Measurements from ENCODE around the gene FCGR2B.
"Not testable (repeated sequence)": the region's sequence is repeated elsewhere in the genome, so short reads cannot be mapped to it uniquely, and the experiment has no call there.

DNA sequence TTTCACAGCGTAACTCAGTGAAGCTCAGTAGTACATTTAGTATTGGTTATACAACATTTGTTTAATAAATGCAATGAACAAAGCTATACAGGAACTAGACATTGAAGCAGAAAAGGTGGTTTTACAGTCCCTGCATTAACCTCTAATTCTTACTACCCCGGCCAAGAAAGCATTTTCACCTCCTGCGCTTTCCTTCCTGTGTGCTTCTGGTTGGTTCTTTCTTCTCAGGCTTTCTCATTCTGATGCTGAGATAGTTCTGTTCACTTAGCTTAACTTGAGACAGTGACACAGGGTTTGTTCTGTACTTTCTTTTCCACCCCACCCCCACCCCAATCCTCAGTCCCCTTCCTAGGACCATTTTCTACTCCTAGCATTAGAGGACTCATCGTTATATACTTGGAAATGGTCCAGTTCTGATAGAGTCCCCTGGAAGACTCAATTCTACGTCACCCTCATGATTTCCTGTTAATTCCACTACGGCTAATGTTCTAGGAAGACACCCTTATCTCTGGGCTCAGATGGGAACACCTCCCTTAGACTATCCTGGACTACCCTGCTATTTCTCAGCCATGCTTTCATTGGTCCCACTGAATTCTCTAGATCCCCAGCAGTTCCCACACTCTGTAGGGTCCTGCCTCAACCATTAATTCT lies 39.4 kb upstream of the FCGR2B start:
- TF ChIP-seq, protein P1, sequence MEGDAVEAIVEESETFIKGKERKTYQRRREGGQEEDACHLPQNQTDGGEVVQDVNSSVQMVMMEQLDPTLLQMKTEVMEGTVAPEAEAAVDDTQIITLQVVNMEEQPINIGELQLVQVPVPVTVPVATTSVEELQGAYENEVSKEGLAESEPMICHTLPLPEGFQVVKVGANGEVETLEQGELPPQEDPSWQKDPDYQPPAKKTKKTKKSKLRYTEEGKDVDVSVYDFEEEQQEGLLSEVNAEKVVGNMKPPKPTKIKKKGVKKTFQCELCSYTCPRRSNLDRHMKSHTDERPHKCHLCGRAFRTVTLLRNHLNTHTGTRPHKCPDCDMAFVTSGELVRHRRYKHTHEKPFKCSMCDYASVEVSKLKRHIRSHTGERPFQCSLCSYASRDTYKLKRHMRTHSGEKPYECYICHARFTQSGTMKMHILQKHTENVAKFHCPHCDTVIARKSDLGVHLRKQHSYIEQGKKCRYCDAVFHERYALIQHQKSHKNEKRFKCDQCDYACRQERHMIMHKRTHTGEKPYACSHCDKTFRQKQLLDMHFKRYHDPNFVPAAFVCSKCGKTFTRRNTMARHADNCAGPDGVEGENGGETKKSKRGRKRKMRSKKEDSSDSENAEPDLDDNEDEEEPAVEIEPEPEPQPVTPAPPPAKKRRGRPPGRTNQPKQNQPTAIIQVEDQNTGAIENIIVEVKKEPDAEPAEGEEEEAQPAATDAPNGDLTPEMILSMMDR (IDR thresholded peaks at IDR 0.05), result not testable (repeated sequence)
- TF ChIP-seq EZH2phosphoT487 (IDR thresholded peaks at IDR 0.05; ENCODE audit: borderline replicate concordance, low read depth); NRF1 (IDR thresholded peaks at IDR 0.05; ENCODE audit: low read depth, low read length); MAX (IDR thresholded peaks at IDR 0.05; ENCODE audit: low read depth); RAD21 (IDR thresholded peaks at IDR 0.05; ENCODE audit: low read length): not testable (repeated sequence)
- TF ChIP-seq, protein P2, sequence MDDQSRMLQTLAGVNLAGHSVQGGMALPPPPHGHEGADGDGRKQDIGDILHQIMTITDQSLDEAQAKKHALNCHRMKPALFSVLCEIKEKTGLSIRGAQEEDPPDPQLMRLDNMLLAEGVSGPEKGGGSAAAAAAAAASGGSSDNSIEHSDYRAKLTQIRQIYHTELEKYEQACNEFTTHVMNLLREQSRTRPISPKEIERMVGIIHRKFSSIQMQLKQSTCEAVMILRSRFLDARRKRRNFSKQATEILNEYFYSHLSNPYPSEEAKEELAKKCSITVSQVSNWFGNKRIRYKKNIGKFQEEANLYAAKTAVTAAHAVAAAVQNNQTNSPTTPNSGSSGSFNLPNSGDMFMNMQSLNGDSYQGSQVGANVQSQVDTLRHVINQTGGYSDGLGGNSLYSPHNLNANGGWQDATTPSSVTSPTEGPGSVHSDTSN (IDR thresholded peaks at IDR 0.05), result not testable (repeated sequence)

Measured in SK-N-SH (cell line).